ENCODE measurements around the gene PSMC5. TPM values are rescaled to one million over a fixed set of nuclear protein-coding genes. Genes with fewer than 3 reads are reported as not detected.
A peak's percentile ranks its signal among the peaks of the same experiment; 100 is the strongest.

The PSMC5 gene
- total RNA-seq (2021; fragmentation: NEBNext Ultra II Directional; extraction: Animal tissue kit (Norgen Biotek cat#: 25700)), result 100 to 1,000 TPM; 156 to 206 (median 179) TPM
- long read RNA-seq, transcript PSMC5-201 (12 exons, 1,579 nt), result major isoform, 192 of 299 reads
- long read RNA-seq, transcript PSMC5-212 (11 exons, 1,474 nt), result minor isoform, 6 of 299 reads
- long read RNA-seq, transcript PSMC5-203 (12 exons, 1,680 nt), result minor isoform, 59 of 299 reads
- long read RNA-seq, partial matches to known transcripts, result 19 of 299 reads
- long read RNA-seq, other reads (novel, unspliced or antisense), result 23 of 299 reads

DNA sequence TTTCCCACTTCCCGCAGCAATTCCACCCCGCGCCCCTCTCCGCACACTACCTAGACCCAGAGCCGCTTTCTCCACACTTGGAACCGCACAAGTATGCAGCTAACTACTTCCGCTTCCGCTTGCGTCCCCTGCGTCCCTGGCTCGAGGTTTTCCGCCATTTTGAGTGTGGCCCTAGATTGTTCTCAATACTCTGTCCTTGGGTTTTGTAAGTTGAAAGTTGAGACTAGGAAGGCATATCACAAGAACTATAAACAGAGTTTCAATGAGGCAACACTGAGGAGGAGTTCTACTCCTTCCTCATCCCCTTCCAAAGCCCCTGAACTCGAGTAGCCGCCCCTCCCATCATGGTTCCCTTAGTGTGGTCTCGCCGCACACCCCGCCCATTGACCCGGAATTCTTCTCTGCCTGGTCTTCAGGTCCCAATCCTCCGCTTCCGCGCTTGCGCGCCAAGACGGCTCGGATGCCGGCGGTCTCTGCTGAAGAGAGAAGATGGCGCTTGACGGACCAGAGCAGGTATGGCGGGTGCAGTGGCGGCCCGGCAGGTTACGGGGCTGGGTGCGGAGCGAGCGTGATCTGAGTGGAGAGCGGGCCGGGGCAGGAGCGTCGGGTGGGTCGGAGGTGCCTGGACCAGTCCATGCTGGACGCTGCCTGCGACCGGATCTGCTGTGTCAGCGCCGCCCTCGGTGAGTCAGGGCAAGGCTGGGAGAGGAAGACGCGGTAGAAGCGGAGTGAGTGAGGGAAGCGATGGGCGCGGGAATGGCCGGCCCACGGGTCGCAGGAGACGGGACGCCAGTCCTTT lies at the start of gene PSMC5, which contains the start of gene FTSJ3:
PSMC5 (plus strand) TSS at position 430 of the 799 bp plus-strand sequence; CDS start at position 490, 60 bp downstream.
FTSJ3 (minus strand) TSS at position 662 of the 799 bp plus-strand sequence. CDS start 761 bp downstream, outside the sequence.
- H3K27me3 Mint-ChIP-seq (ENCODE audit: insufficient read depth), result peaks cover 8% of the 10 kb centered on the region
- peaks cover 46% of the 10 kb centered on the region for H3K4me1 Mint-ChIP-seq (ENCODE audit: low read depth)
- DNase-seq, result peak; percentile 91
- H3K27ac Mint-ChIP-seq, result peak within 1 kb of the TSS; percentile 100
- no peaks in the 10 kb centered on the region; the same call in 1 of the 2 replicates for H3K9me3 Mint-ChIP-seq
- peak within 1 kb of the TSS; percentile 97 for H3K4me3 Mint-ChIP-seq
- TF ChIP-seq, protein P1, sequence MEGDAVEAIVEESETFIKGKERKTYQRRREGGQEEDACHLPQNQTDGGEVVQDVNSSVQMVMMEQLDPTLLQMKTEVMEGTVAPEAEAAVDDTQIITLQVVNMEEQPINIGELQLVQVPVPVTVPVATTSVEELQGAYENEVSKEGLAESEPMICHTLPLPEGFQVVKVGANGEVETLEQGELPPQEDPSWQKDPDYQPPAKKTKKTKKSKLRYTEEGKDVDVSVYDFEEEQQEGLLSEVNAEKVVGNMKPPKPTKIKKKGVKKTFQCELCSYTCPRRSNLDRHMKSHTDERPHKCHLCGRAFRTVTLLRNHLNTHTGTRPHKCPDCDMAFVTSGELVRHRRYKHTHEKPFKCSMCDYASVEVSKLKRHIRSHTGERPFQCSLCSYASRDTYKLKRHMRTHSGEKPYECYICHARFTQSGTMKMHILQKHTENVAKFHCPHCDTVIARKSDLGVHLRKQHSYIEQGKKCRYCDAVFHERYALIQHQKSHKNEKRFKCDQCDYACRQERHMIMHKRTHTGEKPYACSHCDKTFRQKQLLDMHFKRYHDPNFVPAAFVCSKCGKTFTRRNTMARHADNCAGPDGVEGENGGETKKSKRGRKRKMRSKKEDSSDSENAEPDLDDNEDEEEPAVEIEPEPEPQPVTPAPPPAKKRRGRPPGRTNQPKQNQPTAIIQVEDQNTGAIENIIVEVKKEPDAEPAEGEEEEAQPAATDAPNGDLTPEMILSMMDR (IDR thresholded peaks at IDR 0.05), result peak; percentile 62
- H3K36me3 Mint-ChIP-seq (ENCODE audit: low read depth), result peaks cover 75% of the 10 kb centered on the region

DNA sequence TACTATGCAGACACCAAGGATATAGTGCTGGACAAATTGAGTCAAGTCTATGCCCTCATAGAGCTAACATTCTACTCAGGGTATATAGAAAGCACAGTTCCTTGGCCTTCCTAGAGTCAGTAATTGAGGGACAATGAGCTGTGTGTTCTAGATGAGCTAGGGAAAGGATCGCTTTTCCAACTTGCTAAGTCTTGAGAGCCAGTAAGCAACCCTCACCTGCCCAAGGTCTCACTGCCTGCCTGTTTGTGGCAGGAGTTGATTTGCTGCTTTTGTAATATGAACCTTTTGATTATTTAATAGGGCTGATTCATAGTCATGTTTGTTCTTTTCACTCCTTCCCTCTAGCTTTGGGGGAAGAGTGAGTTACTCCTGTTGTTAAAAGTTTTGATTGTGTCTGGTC lies 46.7 kb upstream of the PSMC5 start:
- Mint-ChIP-seq H3K36me3 (ENCODE audit: low read depth) (peaks cover 29% of the 10 kb centered on the region), H3K27me3 (ENCODE audit: insufficient read depth) (no peaks in the 10 kb centered on the region; the same call in 1 of the 2 replicates), H3K9me3 (no peaks in the 10 kb centered on the region), H3K4me1 (ENCODE audit: low read depth) (peaks cover 71% of the 10 kb centered on the region), H3K27ac (peak overlapping the region; percentile 44), H3K4me3 (peak overlapping the region; percentile 5; the same call in 1 of the 2 replicates)
- DNase-seq, result peak; percentile 19
- TF ChIP-seq, protein P1 (IDR thresholded peaks at IDR 0.05), result no peak

GRCh38 chr17:63780928-63781327 lies 46.3 kb upstream of the PSMC5 start:
- Mint-ChIP-seq H3K4me3 (peak overlapping the region; percentile 5; the same call in 1 of the 2 replicates), H3K36me3 (ENCODE audit: low read depth) (peaks cover 26% of the 10 kb centered on the region), H3K9me3 (no peaks in the 10 kb centered on the region), H3K27me3 (ENCODE audit: insufficient read depth) (no peaks in the 10 kb centered on the region; the same call in 1 of the 2 replicates), H3K27ac (peak overlapping the region; percentile 42), H3K4me1 (ENCODE audit: low read depth) (peaks cover 71% of the 10 kb centered on the region)
- DNase-seq, result no peak
- TF ChIP-seq, protein P1 (IDR thresholded peaks at IDR 0.05), result no peak

GRCh38 chr17:63783522-63783921 lies 43.7 kb upstream of the PSMC5 start:
- Mint-ChIP-seq H3K36me3 (ENCODE audit: low read depth) (peaks cover 16% of the 10 kb centered on the region), H3K4me1 (ENCODE audit: low read depth) (peaks cover 55% of the 10 kb centered on the region), H3K4me3 (no peak overlapping the region), H3K27ac (peak overlapping the region; percentile 34), H3K27me3 (ENCODE audit: insufficient read depth) (no peaks in the 10 kb centered on the region; the same call in 1 of the 2 replicates), H3K9me3 (no peaks in the 10 kb centered on the region)
- DNase-seq, result no peak
- TF ChIP-seq, protein P1 (IDR thresholded peaks at IDR 0.05), result no peak

DNA sequence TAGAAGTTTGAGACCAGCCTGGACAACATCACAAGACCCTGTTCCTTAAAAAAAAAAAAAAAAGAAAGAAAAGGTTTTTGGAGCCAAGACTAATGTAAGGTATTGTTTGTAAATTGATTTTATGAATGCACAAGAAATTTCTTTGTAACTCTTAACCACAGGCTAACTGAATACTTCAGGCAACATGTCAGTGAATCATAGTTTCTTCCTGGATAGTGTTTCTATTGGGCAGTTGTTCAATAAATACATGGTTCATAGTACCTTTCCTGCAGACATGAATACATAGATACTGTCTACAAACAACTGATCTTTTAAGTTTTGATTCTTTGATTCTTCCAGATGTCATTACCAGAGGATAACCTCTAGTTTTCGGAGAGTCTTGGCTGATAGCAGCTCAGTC lies 41.7 kb upstream of the PSMC5 start:
- H3K4me1 Mint-ChIP-seq (ENCODE audit: low read depth), result peaks cover 40% of the 10 kb centered on the region
- H3K4me3 Mint-ChIP-seq, result no peak overlapping the region
- peaks cover 4% of the 10 kb centered on the region; the same call in 1 of the 2 replicates for H3K36me3 Mint-ChIP-seq (ENCODE audit: low read depth)
- no peaks in the 10 kb centered on the region; the same call in 1 of the 2 replicates for H3K27me3 Mint-ChIP-seq (ENCODE audit: insufficient read depth)
- TF ChIP-seq, protein P1 (IDR thresholded peaks at IDR 0.05), result no peak
- no peaks in the 10 kb centered on the region for H3K9me3 Mint-ChIP-seq
- peak overlapping the region; percentile 33; the same call in 1 of the 2 replicates for H3K27ac Mint-ChIP-seq
- peak; percentile 40 for DNase-seq

Measured in HFFc6 (cell line).